MM.1S (cell line): ENCODE data around the gene ELFN1.

ENCODE experiments used
- DNase-seq: peaks from one replicate; pipeline ENCODE4 v3.0.0-alpha.2; 2015
- H2AFZ ChIP-seq: fragments of 300-600 bp; sonication (generic); 2 replicates; pipeline ENCODE4 v1.6.0; 2016; ENCODE audit warnings: antibody characterized with exemption, low read length
- H3F3A ChIP-seq: fragments of 300-600 bp; sonication (generic); 2 replicates; pipeline ENCODE4 v1.6.1; 2016; ENCODE audit warnings: mild to moderate bottlenecking, antibody characterized with exemption, low read length, moderate library complexity, mixed read lengths; ENCODE audit not compliant: insufficient read depth
- H3K27ac ChIP-seq: fragments of 300-600 bp; sonication (generic); 2 replicates; pipeline ENCODE4 v1.5.1; 2016; ENCODE audit warnings: mild to moderate bottlenecking, low read length
- H3K27me3 ChIP-seq: fragments of 300-600 bp; sonication (generic); replicated peaks from 2 replicates; pipeline ENCODE4 v1.6.0; 2016; ENCODE audit warnings: low read length; ENCODE audit not compliant: insufficient read depth
- H3K36me3 ChIP-seq: fragments of 300-600 bp; sonication (generic); replicated peaks from 2 replicates; pipeline ENCODE4 v1.6.1; 2016; ENCODE audit warnings: mild to moderate bottlenecking, low read length, mixed read lengths; ENCODE audit not compliant: insufficient read depth
- H3K4me1 ChIP-seq: fragments of 300-600 bp; sonication (generic); 2 replicates; pipeline ENCODE4 v1.6.1; 2016; ENCODE audit warnings: low read length, mixed read lengths
- H3K4me2 ChIP-seq: fragments of 300-600 bp; sonication (generic); 2 replicates; pipeline ENCODE4 v1.6.0; 2016; ENCODE audit warnings: low read depth, low read length
- H3K4me3 ChIP-seq: fragments of 300-600 bp; sonication (generic); 2 replicates; pipeline ENCODE4 v1.5.1; 2016; ENCODE audit warnings: low read length, mixed read lengths
- H3K79me2 ChIP-seq: fragments of 300-600 bp; sonication (generic); 2 replicates; pipeline ENCODE4 v1.6.1; 2016; ENCODE audit warnings: mixed run types, low read length, mixed read lengths
- H3K9ac ChIP-seq: fragments of 300-600 bp; sonication (generic); 2 replicates; pipeline ENCODE4 v1.6.1; 2016; ENCODE audit warnings: low read length, mixed read lengths
- H3K9me2 ChIP-seq: fragments of 300-600 bp; sonication (generic); replicated peaks from 2 replicates; pipeline ENCODE4 v1.6.1; 2016; ENCODE audit warnings: mild to moderate bottlenecking, low read length, mixed read lengths; ENCODE audit not compliant: insufficient read depth
- H3K9me3 ChIP-seq: fragments of 300-600 bp; sonication (generic); replicated peaks from 2 replicates; pipeline ENCODE4 v1.6.1; 2016; ENCODE audit warnings: mild to moderate bottlenecking, low read length, mixed read lengths; ENCODE audit not compliant: insufficient read depth
- H4K20me1 ChIP-seq: fragments of 300-600 bp; sonication (generic); 2 replicates; pipeline ENCODE4 v1.6.1; 2016; ENCODE audit warnings: mild to moderate bottlenecking, low read length, moderate library complexity, mixed read lengths; ENCODE audit not compliant: insufficient read depth
- EZH2 ChIP-seq: fragments of 300-600 bp; sonication (generic); optimal IDR thresholded peaks from 2 replicates; pipeline ENCODE3; 2017; ENCODE audit warnings: low read depth, mild to moderate bottlenecking, antibody characterized with exemption, low read length, mixed read lengths
- EZH2phosphoT487 ChIP-seq: fragments of 300-600 bp; sonication (generic); IDR thresholded peaks from 2 replicates; pipeline ENCODE4 v1.6.1; 2018; ENCODE audit warnings: antibody characterized with exemption, low read length
- TF ChIP-seq, protein P1 (sequence below): fragments of 300-600 bp; sonication (generic); IDR thresholded peaks from 2 replicates; pipeline ENCODE4 v1.5.1; 2016; ENCODE audit warnings: antibody characterized with exemption, low read length, mixed read lengths

Gene ELFN1

DNA sequence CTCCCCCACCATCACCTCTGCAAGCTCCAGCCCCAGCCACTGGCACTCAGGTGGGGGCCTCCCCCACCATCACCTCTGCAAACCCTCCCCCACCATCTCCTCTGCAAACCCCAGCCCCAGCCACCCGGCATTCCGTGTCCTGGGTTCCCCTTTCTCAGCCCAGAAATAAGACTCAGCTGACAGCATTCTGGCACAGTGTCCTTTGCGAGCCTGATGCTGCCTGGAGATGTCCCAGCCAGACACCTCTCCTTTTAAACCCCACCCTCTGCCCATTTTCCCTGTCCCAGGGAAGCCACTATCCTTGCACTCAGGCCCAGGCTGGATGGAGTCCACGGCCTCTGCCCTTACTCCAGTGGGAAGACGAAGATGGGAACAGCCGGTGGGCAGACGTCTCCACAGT is 49.8 kb downstream of the ELFN1 start:
- Histone ChIP-seq H2AFZ (no peak overlapping the region), H3K9ac (no peak overlapping the region), H3K4me2 (no peak overlapping the region), H3K36me3 (no peaks in the 10 kb centered on the region), H3K4me3 (no peak overlapping the region), H3F3A (no peaks in the 10 kb centered on the region), H3K9me3 (no peaks in the 10 kb centered on the region), H3K9me2 (no peaks in the 10 kb centered on the region), H3K79me2 (no peaks in the 10 kb centered on the region), H3K27me3 (peaks cover 31% of the 10 kb centered on the region), H3K27ac (no peak overlapping the region), H4K20me1 (no peaks in the 10 kb centered on the region), H3K4me1 (no peaks in the 10 kb centered on the region)
- TF ChIP-seq, protein P1, sequence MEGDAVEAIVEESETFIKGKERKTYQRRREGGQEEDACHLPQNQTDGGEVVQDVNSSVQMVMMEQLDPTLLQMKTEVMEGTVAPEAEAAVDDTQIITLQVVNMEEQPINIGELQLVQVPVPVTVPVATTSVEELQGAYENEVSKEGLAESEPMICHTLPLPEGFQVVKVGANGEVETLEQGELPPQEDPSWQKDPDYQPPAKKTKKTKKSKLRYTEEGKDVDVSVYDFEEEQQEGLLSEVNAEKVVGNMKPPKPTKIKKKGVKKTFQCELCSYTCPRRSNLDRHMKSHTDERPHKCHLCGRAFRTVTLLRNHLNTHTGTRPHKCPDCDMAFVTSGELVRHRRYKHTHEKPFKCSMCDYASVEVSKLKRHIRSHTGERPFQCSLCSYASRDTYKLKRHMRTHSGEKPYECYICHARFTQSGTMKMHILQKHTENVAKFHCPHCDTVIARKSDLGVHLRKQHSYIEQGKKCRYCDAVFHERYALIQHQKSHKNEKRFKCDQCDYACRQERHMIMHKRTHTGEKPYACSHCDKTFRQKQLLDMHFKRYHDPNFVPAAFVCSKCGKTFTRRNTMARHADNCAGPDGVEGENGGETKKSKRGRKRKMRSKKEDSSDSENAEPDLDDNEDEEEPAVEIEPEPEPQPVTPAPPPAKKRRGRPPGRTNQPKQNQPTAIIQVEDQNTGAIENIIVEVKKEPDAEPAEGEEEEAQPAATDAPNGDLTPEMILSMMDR = no peak
- TF ChIP-seq EZH2 = no peak
- DNase-seq = no peak

DNA sequence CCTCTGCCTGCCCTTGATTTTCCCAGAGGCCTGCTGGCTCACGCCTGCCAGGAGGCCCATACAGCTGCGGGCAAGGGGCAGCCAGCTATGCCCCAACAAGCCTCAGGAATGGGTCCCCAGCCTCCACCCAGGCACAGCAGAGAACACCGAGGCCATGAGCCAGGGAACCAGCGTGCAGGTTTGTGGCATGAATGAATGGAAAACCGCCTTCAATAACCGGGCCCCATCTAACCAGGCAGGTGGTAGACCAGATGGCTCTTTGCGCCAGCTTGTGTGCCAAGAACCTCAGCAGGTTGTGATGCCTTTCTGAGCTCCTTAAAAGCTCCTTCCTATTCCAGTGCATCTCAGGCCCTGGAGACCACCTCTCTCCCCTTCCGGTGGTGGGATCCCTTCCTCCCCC is 50.2 kb downstream of the ELFN1 start:
- Histone ChIP-seq H3K4me1 (no peaks in the 10 kb centered on the region), H3K4me2 (no peak overlapping the region), H4K20me1 (no peaks in the 10 kb centered on the region), H3F3A (no peaks in the 10 kb centered on the region), H3K27me3 (peaks cover 27% of the 10 kb centered on the region), H3K79me2 (no peaks in the 10 kb centered on the region), H3K9me2 (no peaks in the 10 kb centered on the region), H3K36me3 (no peaks in the 10 kb centered on the region), H3K27ac (no peak overlapping the region), H3K9me3 (no peaks in the 10 kb centered on the region), H3K9ac (no peak overlapping the region), H3K4me3 (no peak overlapping the region), H2AFZ (no peak overlapping the region)
- TF ChIP-seq EZH2 (no peak), EZH2phosphoT487 (no peak)
- TF ChIP-seq, protein P1 = no peak
- DNase-seq = no peak

DNA sequence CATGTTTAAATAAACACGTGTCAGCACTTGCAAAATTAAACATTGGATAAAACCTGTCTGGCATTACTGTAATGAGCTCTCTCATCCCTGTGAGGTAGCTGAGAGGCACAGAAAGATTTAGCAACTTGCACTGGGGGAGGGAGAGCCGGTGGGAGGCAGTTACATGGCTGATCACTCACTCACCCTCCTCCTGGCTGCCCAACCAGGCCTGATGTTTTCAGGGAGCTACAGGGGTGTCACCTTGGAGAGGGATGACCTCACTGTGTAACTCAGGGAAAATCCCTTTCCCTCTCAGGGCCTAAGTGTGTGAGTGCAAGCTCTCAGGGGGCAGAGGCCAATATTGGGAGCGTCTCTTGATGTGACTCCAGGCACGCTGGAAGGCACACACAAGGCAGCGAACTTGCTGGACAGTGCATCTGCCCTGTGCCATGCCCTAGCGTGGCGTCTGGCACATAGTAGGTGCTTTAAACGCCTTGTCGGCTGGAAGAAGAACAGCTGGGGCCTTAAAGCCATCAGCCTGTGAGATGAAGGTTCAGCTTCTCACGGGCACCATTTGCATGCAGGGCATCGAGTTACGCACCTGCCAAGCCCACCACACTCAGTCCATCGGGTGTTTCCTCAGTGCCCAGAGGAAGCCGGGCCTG is 51.1 kb downstream of the ELFN1 start:
- Histone ChIP-seq H3K79me2 (no peaks in the 10 kb centered on the region), H3K4me1 (no peaks in the 10 kb centered on the region), H3K27ac (no peak overlapping the region), H3K9me2 (no peaks in the 10 kb centered on the region), H3K4me2 (no peak overlapping the region), H3K36me3 (no peaks in the 10 kb centered on the region), H4K20me1 (no peaks in the 10 kb centered on the region), H3K27me3 (peaks cover 26% of the 10 kb centered on the region), H3K9ac (no peak overlapping the region), H3F3A (no peaks in the 10 kb centered on the region), H3K4me3 (no peak overlapping the region), H2AFZ (no peak overlapping the region), H3K9me3 (no peaks in the 10 kb centered on the region)
- TF ChIP-seq EZH2 = no peak
- no peak for TF ChIP-seq EZH2phosphoT487
- TF ChIP-seq, protein P1 = no peak
- no peak for DNase-seq
